Adrenal gland (tissue), 5 donors: Measurements from ENCODE around the gene MATN1.

Experiments used
- CTCF ChIP-seq, 6 experiments: fragments of 450-650 bp in 4 of 6; fragments of 200-600 bp in 2 of 6; sonication (generic) in 1 of 6; IDR thresholded peaks; 1 replicate in 5 of 6; 2 replicates in 1 of 6; pipeline versions ENCODE4 v1.5.1 to v1.8.0; 2016 to 2021; ENCODE audit warnings: antibody characterized with exemption in 6 of 6, mild to moderate bottlenecking in 2 of 6, moderate library complexity in 1 of 6
- POLR2A ChIP-seq, 2 donors: fragments of 450-650 bp; IDR thresholded peaks; one replicate each; pipeline ENCODE4 v1.6.1; 2017; ENCODE audit warnings: antibody characterized with exemption in 2 of 2, mild to moderate bottlenecking in 2 of 2, moderate library complexity in 1 of 2
- donor health status: DM: no; HTN: no; CAD: no.

- TF ChIP-seq CTCF (IDR thresholded peaks at IDR 0.05) (no peak), POLR2A (IDR thresholded peaks at IDR 0.05) (no peak)
Measured at GRCh38 chr1:30771005-30771404, 47.6 kb upstream of the MATN1 start.
